Retinal pigment epithelial cell (primary cell): ENCODE results near the gene NR2F6.

Source experiments
- DNase-seq: peaks from one replicate; pipeline ENCODE4 v3.0.0-alpha.2; 2010; ENCODE audit warnings: low read depth
- H3K4me3 ChIP-seq: 2 replicates; pipeline ENCODE4 v1.5.1; 2011; ENCODE audit warnings: mild to moderate bottlenecking, low read length, control low read depth, moderate library complexity
- CTCF ChIP-seq: conservative IDR thresholded peaks from 2 replicates; pipeline ENCODE4 v1.5.1; 2011; ENCODE audit warnings: low read depth, low read length, control low read depth, inconsistent platforms

NR2F6 gene

GRCh38 chr19:17262557-17262956, 16.8 kb upstream of the NR2F6 start:
- DNase-seq, result no peak
- H3K4me3 ChIP-seq, result no peak overlapping the region
- no peak for TF ChIP-seq CTCF

- DNase-seq, result no peak
- H3K4me3 ChIP-seq, result no peak overlapping the region
- peak; percentile 84 for TF ChIP-seq CTCF
Observed at GRCh38 chr19:17260842-17261325, 15.2 kb upstream of the NR2F6 start.

GRCh38 chr19:17259934-17260333, 14.2 kb upstream of the NR2F6 start:
- no peak for DNase-seq
- no peak overlapping the region for H3K4me3 ChIP-seq
- TF ChIP-seq CTCF, result no peak

GRCh38 chr19:17259118-17259780, 13.5 kb upstream of the NR2F6 start:
- no peak for DNase-seq
- H3K4me3 ChIP-seq, result no peak overlapping the region
- TF ChIP-seq CTCF, result no peak

- no peak for TF ChIP-seq CTCF
- no peak overlapping the region for H3K4me3 ChIP-seq
- DNase-seq, result no peak
Observed at GRCh38 chr19:17256130-17256529, 10.4 kb upstream of the NR2F6 start.

GRCh38 chr19:17255150-17255621, 9.5 kb upstream of the NR2F6 start:
- H3K4me3 ChIP-seq, result no peak overlapping the region
- no peak for DNase-seq
- no peak for TF ChIP-seq CTCF

GRCh38 chr19:17254636-17255035, 8.9 kb upstream of the NR2F6 start:
- no peak overlapping the region for H3K4me3 ChIP-seq
- no peak for TF ChIP-seq CTCF
- no peak for DNase-seq
